GM19351 (cell line): ENCODE results near the gene CBLN3.

Source experiments
- ATAC-seq: cut with Tn5 transposase; IDR thresholded peaks from one replicate; pipeline ENCODE4 v1.9.1; 2021; ENCODE audit warnings: mild to moderate bottlenecking, moderate library complexity; ENCODE audit not compliant: unreplicated experiment

Gene CBLN3

DNA sequence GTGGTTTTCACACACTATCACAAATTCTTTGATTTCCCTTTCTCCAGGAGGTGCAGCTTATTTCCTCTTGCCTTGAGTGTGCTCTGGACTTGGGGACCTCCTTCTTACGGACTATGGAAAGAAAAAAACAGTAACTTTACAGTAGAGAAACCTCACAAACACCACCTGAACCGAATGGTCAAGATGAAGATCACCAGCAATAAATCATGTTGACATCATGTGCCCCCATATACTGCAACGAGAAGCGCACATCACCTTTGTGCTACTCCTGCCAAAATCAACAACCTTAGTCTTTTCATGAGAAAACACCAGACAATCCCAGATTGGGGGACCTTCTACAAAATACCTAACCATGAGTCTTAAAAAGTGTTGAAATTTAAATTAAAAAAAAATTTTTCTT, 43.9 kb downstream of the CBLN3 start:
- no peak for ATAC-seq

DNA sequence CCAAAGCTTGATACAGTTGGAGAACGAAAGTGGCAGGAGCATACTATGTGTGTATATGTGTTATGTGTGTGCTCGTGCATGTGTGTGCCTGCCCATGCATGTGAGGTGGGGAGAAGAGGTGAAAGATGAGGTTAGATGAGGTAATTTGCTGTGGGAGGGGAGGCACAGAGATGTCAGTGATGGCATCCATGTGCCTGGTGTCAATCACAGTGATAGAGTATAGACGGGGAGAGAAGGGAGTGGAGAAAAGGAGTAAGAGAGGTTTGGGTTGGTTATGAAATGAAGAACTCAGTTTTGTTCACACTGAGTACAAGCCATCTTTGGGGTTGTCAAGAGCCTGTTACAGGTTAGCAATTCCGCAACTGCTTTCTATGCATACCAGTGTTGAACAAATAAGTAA, 45.3 kb downstream of the CBLN3 start:
- no peak for ATAC-seq

DNA sequence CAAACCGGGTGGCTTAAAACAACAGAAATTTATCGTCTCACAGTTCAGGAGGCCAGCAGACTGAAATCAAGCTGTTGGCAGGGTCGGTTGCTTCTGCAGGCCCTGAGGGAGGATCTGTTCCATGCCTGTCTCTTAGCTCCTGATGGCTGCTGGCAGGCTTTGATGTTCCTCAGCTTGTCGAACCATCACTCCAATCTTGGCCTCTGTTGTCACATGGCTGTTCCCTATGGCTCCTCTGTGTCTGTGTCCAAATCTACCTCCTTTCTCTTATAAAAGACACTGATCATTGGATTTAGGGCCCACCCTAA, 47.5 kb downstream of the CBLN3 start:
- ATAC-seq: no peak

DNA sequence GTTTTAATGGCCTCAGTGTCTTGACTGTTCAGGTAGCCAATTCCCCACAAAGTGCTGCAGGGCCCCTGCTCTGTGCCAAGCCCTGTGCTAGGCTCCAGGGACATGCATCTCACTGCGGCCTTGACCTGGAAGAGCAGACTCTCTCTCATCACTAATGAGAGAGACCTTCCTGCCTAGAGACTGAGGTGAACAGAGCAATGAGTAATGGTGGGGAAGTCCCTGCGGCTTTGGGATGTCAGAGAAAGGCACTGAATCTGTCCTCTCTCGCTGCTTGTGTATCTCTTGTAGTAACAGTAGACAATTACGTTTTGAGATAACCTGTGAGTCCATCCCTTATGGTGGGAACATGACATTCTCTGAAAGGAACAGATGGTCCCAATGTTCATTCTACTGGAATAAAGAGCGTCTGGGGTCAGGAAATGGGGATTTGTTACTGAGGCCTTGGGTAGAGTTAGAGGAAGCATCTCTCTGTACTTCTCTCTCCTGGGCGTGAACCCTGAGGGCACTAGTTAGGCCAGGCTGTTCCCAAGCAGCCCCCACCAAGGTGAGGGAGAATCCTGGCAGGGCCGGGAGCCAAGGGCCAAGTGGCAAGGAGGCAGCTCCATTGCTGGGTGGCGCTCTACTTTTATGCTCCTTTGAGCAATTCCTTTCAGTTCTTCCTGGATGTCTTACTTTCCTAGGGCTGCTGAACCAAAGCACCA, 48.0 kb downstream of the CBLN3 start:
- no peak for ATAC-seq

DNA sequence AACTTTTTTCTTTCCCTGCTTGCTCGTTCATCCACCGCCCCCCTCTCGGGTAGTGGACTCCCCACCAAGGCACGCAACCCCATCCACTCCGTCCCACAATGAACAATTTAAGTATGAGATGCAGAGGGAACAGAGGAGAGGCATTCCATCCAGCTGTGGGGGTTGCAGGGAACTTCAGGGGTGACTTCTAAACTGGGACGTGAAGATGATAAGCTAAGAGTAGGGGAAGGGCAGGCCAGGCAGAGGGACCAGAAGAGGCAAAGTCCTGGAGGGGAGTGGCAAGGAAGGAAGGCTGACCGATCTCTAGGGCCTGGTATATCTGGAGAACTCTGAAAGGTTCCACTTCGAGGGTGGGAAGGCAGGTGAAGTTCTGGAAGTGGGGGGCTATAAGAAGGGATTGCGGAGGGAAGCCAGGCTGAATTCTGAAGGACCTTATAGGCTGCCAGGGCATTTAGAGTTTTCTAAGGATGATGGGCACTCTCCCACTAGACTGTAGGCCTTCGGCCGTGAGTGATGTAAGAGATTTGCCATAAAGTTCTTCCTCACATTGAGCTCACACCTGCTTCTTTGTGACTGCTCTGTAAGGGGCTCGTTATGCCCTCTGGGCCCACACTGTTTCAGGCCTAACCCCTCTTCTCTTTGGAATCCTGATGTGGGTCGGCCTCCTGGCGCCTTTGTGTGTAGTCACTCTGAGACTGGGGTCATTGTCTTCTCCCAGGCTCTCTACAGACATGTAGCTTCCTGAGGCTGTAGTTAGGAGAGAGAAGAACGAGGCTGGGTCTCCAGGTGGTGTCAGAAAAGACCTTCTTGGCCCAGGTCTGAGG, 49.3 kb downstream of the CBLN3 start:
- ATAC-seq: no peak

DNA sequence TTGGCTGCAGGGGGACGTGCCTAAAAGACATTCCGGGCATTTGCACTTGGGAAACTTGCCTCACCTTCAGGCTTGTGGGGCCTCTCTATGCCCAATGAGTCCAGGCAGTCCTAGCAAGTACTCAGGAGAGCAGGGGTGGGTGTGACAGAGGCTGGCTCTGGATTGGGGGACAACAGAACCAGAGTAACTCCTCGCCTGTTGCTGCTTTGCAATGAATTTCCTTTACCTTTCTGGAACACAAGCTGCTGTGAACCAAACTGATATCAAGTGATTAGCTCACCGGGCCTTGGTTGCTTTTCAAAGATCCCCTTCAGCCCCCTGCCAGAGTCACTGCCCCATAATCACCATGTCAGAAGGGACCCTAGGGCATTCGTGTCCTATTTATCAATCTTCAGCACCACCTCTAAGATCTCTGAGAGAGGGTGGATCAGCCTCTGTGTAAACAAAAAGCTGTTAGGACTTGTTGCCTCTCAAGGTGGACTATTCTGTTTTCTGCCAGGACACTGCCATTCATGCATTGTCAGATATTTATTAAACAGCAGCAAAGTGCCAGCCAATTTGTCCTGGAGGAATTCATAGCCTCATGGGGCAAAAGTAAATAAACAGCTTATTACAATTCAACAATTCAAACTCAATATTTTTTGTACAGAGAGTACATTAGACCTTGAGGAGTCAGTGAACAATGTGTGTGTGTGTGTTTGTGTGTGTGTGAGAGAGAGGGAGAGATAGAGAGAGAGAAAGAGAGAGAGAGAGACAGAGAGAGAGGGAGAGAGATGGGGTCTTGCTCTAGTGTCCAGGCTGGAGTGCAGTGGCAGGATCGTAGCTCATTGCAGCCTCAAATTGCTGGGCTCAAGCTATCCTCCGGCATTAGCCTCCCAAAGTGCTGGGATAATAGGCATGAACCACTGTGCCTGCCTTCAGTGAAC, 50.2 kb downstream of the CBLN3 start:
- no peak for ATAC-seq

DNA sequence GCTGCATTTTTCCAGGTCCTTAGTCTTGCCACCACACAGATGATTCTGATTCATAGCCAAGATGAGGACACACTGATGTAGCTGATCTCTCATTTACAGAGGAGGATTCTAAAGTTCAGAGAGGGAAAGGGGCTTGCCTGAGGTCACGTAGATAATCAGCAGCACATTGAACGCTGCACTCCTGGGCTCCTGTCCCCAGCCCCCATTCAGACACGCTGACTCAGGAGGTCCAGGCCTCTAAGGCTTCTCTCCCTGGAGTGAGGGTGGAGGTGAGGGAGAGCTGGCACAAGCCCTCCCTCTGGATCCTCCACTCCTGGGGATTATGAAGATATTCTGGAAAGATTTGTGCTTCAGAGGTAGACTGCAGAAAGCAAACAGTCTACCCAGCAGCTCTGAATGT, 51.1 kb downstream of the CBLN3 start:
- ATAC-seq: no peak

DNA sequence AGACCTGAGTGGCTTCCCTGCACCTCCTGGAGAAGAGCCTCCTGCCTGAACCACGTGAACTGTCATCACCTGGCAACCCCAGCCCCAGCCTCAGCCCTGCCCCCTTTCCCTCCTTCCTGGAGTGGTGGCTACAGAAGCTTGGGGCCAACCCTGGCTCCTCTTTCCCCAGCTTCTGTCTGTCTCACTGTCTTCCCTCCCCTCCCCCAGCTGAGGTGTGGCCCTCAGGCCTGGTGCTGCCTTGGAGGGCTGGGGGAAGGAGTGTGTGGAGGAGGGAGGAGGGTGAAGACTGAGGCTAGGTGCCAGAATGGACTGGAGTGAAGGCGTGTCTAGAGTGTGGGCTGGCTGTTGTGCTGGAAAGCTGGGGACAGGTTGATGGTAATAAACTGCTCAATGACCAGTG, 51.8 kb downstream of the CBLN3 start:
- no peak for ATAC-seq

DNA sequence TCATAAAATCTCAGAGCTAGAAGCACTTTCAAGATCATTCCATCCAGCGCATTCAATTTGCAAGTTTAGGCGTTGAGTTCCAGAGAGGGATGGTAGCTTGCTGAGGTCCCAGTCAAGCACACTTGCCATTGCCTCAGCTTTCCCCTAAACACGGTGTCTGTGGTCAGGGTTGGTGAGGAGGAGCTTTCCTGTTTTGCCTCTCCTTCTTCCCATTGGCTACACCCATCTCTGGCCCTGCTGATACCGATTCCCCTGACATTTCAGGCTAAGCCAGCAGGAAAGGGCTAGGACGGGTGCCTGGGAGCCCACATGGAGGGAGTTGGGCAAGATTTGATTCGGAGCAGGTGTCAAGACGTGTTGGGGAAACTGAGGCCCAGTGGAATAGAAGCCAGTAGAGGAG, 52.3 kb downstream of the CBLN3 start:
- no peak for ATAC-seq
